ENCODE data around the gene OTULIN.

DNA sequence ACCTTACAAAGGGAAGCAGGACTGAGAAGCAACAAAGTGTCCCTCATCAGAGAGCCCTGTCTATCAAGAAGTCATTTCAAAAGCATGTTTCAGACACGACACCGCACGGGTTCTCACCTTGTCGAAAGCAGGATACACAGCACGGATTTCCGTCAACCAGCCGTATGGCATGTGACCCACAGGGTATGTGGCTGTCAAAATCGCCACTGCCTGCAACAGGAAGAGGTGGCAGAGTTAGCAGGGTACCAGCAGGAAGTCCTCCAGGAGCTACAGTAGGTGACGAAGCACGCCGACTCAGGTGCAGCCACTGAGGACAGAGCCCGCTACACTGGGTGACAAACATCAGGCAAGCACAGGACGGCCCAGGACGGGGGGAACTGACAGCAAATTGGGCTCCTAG lies 81.2 kb downstream of the OTULIN start:
- TF ChIP-seq, protein P1, sequence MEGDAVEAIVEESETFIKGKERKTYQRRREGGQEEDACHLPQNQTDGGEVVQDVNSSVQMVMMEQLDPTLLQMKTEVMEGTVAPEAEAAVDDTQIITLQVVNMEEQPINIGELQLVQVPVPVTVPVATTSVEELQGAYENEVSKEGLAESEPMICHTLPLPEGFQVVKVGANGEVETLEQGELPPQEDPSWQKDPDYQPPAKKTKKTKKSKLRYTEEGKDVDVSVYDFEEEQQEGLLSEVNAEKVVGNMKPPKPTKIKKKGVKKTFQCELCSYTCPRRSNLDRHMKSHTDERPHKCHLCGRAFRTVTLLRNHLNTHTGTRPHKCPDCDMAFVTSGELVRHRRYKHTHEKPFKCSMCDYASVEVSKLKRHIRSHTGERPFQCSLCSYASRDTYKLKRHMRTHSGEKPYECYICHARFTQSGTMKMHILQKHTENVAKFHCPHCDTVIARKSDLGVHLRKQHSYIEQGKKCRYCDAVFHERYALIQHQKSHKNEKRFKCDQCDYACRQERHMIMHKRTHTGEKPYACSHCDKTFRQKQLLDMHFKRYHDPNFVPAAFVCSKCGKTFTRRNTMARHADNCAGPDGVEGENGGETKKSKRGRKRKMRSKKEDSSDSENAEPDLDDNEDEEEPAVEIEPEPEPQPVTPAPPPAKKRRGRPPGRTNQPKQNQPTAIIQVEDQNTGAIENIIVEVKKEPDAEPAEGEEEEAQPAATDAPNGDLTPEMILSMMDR (IDR thresholded peaks at IDR 0.05; ENCODE audit: insufficient read depth, low read length): no peak
- TF ChIP-seq, protein P2, sequence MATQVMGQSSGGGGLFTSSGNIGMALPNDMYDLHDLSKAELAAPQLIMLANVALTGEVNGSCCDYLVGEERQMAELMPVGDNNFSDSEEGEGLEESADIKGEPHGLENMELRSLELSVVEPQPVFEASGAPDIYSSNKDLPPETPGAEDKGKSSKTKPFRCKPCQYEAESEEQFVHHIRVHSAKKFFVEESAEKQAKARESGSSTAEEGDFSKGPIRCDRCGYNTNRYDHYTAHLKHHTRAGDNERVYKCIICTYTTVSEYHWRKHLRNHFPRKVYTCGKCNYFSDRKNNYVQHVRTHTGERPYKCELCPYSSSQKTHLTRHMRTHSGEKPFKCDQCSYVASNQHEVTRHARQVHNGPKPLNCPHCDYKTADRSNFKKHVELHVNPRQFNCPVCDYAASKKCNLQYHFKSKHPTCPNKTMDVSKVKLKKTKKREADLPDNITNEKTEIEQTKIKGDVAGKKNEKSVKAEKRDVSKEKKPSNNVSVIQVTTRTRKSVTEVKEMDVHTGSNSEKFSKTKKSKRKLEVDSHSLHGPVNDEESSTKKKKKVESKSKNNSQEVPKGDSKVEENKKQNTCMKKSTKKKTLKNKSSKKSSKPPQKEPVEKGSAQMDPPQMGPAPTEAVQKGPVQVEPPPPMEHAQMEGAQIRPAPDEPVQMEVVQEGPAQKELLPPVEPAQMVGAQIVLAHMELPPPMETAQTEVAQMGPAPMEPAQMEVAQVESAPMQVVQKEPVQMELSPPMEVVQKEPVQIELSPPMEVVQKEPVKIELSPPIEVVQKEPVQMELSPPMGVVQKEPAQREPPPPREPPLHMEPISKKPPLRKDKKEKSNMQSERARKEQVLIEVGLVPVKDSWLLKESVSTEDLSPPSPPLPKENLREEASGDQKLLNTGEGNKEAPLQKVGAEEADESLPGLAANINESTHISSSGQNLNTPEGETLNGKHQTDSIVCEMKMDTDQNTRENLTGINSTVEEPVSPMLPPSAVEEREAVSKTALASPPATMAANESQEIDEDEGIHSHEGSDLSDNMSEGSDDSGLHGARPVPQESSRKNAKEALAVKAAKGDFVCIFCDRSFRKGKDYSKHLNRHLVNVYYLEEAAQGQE (IDR thresholded peaks at IDR 0.05; ENCODE audit: insufficient replicate concordance, low read depth): no peak
- no peak for TF ChIP-seq POLR2AphosphoS5 (IDR thresholded peaks at IDR 0.05; ENCODE audit: low read depth)

Data from HL-60 (cell line).